ENCODE measurements around the gene POLR1A.
A peak's percentile ranks its signal among the peaks of the same experiment; 100 is the strongest.

The POLR1A gene

DNA sequence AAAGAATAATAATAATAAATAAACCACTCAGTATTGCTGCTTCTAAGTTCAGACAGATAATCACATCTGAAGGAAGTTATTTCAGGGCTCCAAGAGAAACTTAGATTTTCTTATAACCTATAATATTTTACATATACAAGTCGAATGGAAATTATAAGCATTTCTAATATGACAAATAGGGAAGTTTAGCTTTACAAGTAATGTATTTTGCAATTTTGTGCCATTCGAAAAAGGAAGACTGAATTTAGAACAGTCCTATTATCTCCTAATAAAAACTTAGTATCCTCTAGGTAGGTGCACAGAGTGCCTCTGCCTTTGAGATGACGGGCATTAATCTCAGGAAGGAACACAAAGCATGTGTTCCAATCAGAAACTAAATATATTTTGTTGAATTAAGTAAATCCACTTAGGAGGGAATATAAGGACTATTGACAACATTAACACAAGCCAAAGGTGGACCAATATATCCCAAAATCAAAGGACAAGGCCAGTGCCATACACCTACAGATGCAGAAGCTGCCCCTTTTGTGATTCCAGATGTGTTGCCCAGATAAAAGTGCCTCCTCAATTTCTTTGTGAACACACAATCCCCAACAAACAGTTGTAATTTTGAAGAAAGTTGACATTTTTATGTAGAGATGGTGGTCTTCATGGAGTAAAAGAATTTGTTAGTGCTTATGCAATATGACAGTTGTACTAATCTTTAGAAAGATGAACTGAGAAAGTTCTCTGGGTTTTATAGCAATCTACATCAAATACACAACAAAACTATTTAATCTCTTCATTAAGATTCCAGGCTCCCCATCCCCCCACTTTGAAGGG, 37.0 kb upstream of the POLR1A start (continued):
- TF ChIP-seq ZNF18 (tag by site-specific recombination; IDR thresholded peaks at IDR 0.05) (no peak), ZNF768 (tag by site-specific recombination; IDR thresholded peaks at IDR 0.05) (no peak)

DNA sequence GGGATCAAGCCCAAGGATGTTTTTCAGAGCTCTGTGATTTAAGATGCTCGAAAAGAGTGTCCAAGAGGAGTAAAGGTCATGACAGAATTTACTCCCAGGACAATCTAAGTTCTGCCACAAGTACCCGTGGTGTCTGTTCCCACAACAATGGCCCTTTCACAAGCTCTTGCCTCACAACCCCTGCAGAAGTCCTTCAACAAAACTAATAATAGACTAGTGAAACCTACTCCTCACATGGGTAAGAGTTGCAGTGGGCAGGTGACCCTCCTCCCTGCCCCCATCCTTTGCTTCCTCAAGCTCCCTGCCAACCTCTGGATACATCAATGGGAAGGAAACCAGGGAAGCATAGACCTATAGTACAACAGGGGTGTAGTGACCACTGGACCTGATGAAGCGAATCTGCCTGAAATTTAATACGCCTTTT, 35.3 kb upstream of the POLR1A start:
- H3K9me3 ChIP-seq (ENCODE audit: control insufficient read depth, insufficient read depth, low read depth, low read length), result no peaks in the 10 kb centered on the region
- no peak overlapping the region for H3K4me3 ChIP-seq (ENCODE audit: low read depth, low read length)
- no peaks in the 10 kb centered on the region for H3K4me1 ChIP-seq (ENCODE audit: control insufficient read depth, insufficient read depth, low read length)
- POLR2A ChIA-PET, result no interaction called here
- CTCF ChIA-PET, result no interaction called here
- no peak for TF ChIP-seq YY1 (tag by site-specific recombination; IDR thresholded peaks at IDR 0.05)
- TF ChIP-seq PRDM10 (tag by site-specific recombination; IDR thresholded peaks at IDR 0.05), result 0 out of 2 replicates have a peak, but pooled peaks have one; percentile 15
- TF ChIP-seq ZNF48 (tag by site-specific recombination; IDR thresholded peaks at IDR 0.05), result no peak
- no peak for TF ChIP-seq EGR2 (tag by site-specific recombination; IDR thresholded peaks at IDR 0.05; ENCODE audit: low read depth)
- TF ChIP-seq, protein P1, sequence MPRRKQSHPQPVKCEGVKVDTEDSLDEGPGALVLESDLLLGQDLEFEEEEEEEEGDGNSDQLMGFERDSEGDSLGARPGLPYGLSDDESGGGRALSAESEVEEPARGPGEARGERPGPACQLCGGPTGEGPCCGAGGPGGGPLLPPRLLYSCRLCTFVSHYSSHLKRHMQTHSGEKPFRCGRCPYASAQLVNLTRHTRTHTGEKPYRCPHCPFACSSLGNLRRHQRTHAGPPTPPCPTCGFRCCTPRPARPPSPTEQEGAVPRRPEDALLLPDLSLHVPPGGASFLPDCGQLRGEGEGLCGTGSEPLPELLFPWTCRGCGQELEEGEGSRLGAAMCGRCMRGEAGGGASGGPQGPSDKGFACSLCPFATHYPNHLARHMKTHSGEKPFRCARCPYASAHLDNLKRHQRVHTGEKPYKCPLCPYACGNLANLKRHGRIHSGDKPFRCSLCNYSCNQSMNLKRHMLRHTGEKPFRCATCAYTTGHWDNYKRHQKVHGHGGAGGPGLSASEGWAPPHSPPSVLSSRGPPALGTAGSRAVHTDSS (tag by site-specific recombination; IDR thresholded peaks at IDR 0.05), result no peak
- TF ChIP-seq, protein P2, sequence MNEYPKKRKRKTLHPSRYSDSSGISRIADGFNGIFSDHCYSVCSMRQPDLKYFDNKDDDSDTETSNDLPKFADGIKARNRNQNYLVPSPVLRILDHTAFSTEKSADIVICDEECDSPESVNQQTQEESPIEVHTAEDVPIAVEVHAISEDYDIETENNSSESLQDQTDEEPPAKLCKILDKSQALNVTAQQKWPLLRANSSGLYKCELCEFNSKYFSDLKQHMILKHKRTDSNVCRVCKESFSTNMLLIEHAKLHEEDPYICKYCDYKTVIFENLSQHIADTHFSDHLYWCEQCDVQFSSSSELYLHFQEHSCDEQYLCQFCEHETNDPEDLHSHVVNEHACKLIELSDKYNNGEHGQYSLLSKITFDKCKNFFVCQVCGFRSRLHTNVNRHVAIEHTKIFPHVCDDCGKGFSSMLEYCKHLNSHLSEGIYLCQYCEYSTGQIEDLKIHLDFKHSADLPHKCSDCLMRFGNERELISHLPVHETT (tag by site-specific recombination; IDR thresholded peaks at IDR 0.05), result no peak
- peak overlapping the region; percentile 8; the same call in 1 of the 2 replicates for H3K27ac ChIP-seq (ENCODE audit: extremely low read depth, low read depth, low read length)
- peaks cover 57 to 95% of the 10 kb centered on the region in 2 experiments for H3K36me3 ChIP-seq (ENCODE audit: control insufficient read depth in 2 of 2, insufficient read depth in 1 of 2, low read length in 2 of 2)

GRCh38 chr2:86139981-86140380, 34.3 kb upstream of the POLR1A start:
- Histone ChIP-seq H3K27ac (ENCODE audit: extremely low read depth, low read depth, low read length) (no peak overlapping the region), H3K4me3 (ENCODE audit: low read depth, low read length) (no peak overlapping the region), H3K36me3 (ENCODE audit: control insufficient read depth in 2 of 2, insufficient read depth in 1 of 2, low read length in 2 of 2) (peaks cover 52 to 95% of the 10 kb centered on the region in 2 experiments), H3K4me1 (ENCODE audit: control insufficient read depth, insufficient read depth, low read length) (no peaks in the 10 kb centered on the region), H3K9me3 (ENCODE audit: control insufficient read depth, insufficient read depth, low read depth, low read length) (no peaks in the 10 kb centered on the region)
- CTCF ChIA-PET, result no interaction called here
- POLR2A ChIA-PET, result no interaction called here
- no peak for TF ChIP-seq BCL11B (tag by site-specific recombination; IDR thresholded peaks at IDR 0.05; ENCODE audit: low read depth)
- no peak for TF ChIP-seq HIC1 (tag by site-specific recombination; IDR thresholded peaks at IDR 0.05)
- TF ChIP-seq ZXDB (tag by site-specific recombination; IDR thresholded peaks at IDR 0.05), result no peak
- no peak for TF ChIP-seq ZNF776 (tag by site-specific recombination; IDR thresholded peaks at IDR 0.05; ENCODE audit: borderline replicate concordance)
